T1000 (cell line): ENCODE data around the gene PFKFB1.
A peak's percentile ranks its signal among the peaks of the same experiment; 100 is the strongest.

ENCODE experiments used
- DNase-seq: peaks from one replicate; lab custom pipeline; 2025; ENCODE audit warnings: mixed read lengths; lab: John Stamatoyannopoulos, UW

Gene PFKFB1

DNA sequence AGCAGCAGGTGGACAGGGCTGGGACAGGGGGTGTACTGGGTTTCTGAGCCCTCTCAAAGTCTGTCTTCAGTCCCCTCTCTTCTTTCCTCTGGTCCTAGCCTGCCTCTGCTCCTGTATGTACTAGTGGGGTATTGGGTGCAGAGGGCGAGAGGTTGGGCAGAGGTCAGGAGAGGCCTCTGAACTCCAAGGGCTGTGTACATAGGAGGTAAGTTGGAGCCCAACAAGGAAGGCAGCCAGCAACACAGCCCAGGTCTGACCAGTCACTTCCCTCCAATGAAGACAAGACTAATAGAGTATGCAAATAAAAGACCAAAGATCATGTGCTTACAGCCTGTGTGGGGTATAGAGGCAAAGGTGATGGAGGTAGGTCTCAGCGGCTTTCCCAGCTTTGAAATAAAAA lies at the start of gene PFKFB1:
TSS of gene PFKFB1 (minus strand) at position 90 of the 400 bp plus-strand sequence. CDS start 181 bp downstream, outside the sequence.
- DNase-seq: no peak

DNA sequence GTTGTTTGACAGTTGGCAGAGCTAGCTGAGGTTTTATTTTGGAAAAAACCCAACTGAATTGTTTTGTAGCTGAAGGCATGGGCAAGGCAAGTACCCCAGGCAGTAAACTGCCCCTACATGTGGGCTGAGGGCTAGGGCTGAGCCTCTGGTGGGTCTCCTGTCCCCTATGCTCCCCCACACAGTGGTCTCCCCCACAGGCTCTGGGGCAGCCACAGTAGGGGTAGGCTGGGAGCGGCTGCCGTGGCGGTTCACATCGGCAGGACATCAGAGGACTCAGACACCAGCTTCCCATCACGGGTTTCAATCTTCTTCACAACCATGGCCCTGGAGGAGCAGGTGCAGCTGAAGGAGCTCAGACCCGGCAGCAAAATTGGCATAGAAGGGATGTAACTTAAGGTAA lies 47.5 kb upstream of the PFKFB1 start:
- no peak for DNase-seq

DNA sequence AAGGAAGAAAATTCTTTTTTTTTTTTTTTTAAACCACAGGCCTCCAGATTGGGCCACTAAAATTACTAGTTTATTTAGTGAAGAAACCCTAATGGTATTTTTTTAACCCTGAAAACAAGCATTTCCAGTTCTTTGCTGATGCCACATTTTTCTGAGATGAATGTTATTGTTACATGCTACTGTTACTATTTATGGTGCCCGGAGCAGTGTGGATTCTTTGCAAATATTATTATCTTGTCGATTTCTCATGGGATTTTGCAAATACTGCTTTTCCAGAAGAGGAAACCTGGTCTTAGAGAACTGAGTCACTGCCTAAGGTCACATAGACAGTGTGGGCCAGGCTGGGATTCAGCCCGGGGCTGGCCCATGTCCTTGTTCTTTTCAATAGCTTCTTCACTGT lies 45.5 kb upstream of the PFKFB1 start:
- DNase-seq: no peak

DNA sequence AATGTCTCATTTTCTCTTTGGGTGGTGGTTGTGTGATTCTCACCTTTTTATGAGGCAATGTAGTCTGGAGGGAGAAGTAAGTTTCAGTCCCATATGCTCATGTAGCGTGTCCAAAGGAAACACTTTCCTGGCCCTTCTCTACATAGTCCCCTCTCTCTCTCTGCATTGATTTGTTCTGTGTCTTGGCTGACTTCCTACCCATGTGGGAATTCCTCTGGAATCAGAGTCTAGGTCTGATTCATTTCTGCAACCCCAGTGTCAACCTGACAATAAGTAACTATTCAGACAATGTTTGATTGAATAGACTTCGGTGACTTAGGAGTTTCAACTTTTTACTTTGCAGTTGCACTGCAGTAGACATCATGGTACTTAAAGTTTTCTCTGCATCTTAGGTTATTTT lies 39.4 kb upstream of the PFKFB1 start:
- DNase-seq: no peak

DNA sequence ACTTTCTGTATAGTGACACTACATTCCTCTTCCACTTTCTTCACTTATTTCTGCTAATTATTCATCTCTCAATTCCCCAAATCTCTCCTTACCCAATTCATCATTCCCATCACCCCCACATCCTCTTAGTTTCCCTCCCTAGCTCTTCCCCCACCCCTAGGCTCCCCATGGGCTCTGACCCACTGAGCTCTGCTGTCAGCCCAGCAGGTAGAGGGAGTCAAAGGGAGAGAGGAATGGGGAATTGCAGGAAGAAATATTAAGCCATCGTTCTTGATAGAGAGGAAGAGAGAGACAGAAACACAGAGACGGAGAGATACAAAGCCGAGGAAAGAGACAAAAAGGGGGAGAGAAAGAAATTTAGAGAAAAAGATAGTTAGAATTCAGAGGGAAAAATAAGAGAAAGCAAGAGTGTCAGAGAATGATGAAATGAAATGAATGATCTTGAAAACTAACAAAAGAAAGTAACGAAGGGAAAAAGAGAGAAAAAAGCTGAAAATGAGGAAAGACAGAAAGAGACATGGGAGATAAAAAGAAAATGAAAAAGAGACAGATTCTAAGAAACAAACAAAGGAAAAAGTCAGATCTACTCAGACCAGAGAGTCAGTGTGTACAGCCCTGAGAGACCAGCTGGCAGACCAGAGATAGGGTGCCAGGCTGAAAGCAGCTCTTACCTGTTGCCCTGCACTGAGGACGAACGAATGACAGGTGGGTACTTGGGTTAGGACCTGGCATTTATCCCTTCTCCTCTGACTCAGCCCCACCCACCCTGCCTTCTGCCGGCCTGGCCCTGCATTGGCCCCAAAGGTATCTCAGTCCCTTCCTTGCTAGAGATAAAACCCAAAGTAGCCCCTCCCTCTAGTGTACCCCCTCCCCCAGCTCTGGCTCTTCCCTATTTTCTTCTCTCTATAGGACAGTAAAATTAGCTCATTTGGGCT lies 36.5 kb upstream of the PFKFB1 start, which contains the start of gene ALAS2:
TSS of gene ALAS2 (minus strand) at position 707 of the 935 bp plus-strand sequence. CDS start 4,977 bp downstream, outside the sequence.
- no peak for DNase-seq

DNA sequence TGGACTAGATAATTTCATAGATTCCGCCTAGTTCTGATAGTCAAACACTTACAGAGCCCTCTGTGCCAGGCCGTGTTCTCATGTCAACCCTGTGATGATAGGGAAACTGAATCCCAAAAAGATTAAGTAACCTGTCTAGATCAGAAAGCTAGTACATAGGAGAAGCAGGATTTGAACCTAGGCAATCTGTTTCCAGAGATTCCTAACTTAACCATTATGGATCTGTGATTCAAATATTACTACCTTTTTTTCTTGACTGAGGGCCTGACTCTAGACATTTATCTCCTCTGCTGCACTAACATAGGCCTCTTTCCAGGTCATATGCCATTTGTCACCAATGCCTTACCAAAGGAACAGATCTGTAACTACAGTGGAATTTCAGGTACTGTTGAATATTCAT lies 35.3 kb upstream of the PFKFB1 start:
- DNase-seq: no peak

DNA sequence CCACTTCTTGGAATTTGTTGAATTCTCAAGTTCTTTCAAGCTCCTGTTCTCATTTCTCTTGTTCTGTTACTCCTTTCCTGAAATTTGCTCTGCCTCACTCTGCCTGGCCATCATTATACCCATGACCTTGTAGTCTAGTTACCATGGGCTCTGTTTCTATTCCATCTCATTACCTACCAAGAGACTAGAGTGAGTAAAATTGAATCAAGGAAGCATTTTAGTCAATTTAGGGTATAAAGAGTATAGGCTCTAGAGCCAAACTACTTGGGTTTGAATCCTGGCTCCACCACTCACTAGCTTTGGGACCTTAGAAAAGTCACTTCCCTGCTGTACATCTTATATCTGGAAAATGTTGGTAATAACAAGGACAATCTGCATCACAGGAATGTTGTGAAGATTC lies 34.6 kb upstream of the PFKFB1 start:
- DNase-seq: no peak

DNA sequence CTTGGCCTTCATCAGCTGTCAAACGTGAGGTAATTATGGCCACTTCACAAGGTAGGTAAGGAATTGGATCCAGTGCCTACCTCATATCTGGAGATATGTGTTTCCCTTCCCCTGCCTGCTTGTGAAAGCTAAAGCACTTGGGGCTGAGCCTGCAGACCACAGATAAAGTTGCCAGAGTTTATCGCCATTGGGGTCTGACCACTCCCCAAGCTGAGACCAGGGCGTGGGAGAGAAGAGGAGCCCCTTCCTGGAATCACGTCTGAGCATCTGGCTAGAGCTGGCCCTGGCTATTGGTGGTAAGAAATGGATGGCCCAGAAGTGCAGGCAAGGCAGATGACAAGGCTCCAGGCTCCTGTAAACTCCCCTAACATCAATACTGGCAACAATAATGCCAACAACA lies 34.1 kb upstream of the PFKFB1 start:
- no peak for DNase-seq

DNA sequence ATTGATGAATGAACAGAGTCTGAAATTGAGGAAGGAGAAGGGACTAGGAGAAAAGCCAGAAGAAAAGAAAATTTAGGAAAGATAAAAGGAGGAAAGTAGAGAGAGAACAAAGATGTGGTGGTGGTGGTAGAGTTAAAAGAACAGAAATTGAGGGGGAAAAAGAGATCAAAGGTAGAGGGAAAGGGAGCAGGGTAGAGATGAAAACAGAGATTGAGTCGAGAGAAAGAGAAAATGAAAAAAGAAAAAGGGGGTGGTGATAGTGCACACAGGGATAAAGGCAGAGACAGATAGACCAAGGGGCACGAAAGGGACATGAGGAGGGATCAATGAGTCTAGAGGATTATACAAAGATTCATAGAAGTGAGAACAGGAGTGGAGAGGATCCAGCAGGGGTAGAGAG lies 32.9 kb upstream of the PFKFB1 start:
- DNase-seq: no peak

DNA sequence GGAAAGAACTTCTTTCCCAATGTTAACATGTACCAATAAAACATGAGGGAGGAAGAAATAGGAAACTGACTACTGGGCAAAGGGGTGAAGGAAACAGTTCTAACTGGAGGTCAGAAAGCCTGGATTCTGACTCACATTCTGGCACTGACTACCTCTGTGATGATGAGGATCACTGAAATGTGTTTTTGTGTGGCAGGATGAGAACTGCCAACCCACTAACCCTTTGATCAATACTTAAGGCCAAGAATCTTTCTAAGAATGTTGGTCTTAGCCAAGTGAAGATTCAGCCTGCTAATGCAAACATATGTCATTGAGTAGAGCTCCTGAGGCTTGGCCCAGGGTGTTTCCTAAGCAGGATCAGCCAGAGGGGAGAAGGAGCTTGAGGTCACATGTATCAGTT lies 32.2 kb upstream of the PFKFB1 start:
- DNase-seq: no peak

DNA sequence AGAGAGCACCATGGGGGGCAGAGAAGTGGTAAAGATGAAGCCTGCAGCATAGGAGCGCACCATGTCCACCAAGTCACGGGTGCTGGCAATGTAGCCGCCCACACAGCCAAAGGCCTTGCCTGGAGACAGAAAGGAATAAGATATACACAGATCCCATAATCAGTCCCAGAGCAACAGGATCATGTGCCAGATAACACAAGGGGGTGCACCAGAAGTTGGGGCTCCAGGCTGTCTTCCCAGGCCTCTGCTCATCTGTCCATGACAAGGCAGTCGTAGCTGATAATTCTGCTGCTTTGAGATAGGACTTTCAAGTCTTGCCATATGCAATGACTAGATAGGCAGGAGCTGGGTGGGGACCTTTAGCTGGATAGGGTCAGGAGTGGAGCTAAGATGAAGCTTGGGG lies 20.9 kb upstream of the PFKFB1 start:
- no peak for DNase-seq

DNA sequence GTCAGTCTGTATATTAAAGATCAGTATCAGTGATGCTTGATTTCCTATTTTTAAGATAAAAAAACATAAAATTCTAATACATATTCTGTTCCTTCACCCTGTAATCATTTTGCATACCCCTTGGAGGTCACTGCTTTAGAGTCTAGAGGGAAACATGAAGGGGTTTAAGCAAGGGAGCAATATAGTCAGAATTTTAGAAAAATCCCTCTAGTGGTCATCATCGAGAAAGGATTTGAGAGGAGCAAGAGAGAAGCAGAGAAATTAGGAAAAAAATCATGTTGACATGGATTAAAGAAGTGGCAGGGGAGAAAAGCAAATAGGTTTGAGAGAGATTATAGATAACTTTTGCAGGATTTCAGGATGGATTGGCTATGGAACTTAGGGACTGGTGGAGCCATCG lies 17.3 kb upstream of the PFKFB1 start:
- DNase-seq: no peak

DNA sequence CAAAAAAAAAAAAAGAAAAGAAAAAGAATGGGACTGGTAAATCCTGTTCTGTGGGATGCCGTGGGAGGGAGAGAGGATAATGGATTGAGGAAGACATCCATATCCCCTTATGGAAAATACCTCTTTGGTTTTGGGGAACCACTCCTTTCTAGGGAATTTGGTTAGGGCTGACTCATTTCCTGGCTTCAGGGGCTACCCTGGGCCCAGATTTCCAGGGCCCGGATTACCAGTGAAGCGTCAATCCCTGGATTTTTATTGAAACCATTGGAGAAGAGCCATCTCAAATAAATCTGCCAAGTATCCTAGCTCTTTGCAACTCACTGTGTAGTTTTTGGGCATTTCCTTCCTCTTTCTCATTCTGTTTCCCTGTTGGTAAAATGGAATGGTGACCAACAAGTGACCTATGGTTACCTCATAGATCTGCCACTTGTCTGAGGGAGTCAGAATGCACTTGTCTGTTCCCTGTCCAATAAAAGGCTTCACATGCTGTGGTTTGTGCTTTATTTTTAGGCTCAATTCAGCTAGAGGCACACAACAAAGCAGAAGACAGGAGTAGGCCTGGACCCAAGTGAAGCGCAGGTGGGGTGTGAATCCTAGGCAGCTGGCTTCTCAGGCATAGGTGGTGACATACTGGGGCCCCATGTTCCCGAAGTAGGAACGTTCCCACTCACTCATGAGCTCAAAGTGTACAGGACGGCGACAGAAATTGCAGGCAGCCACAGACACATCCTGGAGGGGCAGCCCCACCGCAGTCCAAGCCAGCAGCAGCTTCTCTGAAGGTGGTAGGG lies 14.8 kb upstream of the PFKFB1 start:
- no peak for DNase-seq

DNA sequence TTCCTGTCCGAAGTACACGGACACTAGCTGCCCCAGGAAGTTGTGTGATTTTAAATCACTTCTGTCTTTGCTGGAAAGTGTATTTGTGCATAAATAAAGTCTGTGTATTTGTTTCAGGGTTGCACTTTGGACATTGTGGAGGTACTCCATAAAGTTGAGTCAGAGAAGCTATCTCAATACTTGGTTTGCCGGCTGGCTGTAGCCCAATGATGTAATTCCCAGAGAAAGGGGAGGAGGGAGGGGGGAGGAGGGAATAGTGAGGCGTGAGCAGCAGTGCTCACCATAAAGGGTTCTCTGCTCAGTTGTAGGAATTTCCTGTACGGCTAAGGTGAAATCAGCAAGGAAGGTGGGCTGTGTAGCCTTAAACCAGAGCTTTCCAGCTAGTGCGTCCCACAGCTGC lies 13.7 kb upstream of the PFKFB1 start:
- no peak for DNase-seq

DNA sequence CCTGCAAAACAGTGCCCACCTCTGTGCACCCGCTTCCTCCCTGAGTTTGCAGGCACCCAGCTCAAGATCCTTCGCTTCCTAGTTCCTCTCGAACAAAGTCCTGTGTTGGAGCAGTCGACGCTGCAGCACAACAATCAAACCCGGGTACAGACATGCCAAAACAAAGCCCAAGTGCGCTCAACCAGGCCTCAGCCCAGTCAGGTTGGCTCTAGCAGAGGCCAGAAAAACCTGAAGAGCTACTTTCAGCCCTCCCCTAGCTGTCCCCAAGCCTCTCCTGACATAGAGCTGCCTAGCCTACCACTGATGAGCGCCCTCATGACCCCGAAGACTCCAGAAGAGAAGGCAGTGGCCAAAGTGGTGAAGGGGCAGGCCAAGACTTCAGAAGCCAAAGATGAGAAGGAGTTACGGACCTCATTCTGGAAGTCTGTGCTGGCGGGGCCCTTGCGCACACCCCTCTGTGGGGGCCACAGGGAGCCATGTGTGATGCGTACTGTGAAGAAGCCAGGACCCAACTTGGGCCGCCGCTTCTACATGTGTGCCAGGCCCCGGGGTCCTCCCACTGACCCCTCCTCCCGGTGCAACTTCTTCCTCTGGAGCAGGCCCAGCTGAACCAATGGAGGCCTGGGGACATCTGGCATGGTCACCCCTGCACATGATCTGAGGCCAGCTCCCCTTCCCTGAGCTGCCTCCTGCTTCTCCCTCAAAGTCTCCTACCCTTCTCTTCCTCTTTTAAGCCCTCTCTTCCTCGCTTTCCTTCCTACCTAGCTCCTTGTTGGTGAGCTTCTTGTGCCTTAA lies 13.0 kb upstream of the PFKFB1 start:
- DNase-seq: no peak

DNA sequence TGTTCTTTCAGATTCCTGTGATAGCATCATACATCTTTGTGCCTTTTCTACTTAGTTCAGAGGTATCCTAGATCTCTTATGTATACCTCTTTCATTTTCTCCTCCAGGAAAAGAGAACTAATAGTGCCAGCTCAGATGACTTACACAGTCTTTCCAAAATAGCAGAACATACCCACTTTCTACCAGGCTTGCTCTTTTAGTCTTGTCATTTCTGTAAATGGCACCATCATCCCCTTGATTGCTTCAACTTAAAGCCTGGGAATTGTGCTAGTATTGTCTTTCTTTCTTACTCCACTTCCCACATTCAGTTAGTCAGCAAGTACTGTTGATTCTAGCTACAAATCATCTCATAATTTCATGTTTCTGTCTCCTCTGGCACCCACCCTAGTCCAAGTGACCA lies 11.3 kb upstream of the PFKFB1 start:
- no peak for DNase-seq

DNA sequence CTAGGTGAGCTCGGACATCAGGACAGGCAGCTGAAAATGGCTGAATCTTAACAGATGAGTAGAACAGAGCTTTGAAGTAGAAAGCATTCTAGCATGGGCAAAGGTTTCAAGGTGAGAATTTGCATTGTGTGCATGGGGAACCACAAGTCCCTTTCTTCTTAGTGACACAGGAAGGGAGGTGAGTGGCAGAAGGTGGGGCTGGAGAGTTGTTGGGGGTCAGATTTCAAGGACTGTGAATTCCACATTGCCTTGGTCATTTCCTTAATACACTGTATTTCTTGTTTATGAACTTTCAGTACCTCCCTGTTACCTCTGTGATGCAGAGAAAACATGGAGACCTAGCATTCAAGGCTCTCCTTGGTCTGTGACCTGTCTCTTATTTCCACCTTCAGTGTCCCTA lies 10.2 kb upstream of the PFKFB1 start:
- no peak for DNase-seq

DNA sequence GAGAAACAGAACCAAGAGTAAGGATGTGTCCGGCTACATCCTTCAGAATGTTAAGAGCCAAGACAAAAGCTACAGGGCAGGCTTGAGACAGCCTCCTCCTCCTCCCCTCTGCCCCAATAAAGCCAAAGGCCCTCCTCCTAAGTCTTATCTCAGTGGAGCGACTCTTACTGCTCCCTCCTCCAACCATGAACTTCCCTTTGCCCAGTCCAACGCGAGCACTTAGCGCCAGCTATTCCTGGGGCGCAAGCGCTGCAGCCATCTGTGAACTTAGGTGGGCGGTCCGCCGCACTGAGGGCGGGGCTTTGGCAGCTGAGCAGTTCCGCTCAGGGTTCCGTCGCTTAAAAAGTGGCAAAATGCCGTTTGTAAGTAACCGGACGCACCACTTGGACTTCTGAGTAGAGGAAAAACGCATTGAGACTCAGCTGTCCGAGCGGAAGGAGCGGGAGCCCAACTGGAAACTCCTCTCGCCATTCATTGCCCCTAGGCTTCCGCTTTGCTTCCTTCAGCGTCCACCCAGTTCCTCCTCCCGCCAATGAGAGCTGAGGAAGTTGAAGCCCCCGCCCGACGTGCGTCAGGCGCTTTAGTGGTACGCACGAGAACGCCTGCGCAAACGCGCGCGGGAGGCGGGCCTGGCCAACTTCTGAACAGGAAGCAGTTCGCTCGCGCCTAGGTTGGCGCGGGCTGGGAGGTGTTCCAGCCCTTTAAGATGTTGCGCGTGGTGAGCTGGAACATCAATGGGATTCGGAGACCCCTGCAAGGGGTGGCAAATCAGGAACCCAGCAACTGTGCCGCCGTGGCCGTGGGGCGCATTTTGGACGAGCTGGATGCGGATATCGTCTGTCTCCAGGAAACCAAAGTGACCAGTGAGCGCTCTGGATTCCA lies 6.0 kb upstream of the PFKFB1 start, which contains the start of gene APEX2:
TSS of gene APEX2 (plus strand) at position 647 of the 882 bp plus-strand sequence. CDS start at position 707, 60 bp downstream.
- DNase-seq: peak; percentile 85

DNA sequence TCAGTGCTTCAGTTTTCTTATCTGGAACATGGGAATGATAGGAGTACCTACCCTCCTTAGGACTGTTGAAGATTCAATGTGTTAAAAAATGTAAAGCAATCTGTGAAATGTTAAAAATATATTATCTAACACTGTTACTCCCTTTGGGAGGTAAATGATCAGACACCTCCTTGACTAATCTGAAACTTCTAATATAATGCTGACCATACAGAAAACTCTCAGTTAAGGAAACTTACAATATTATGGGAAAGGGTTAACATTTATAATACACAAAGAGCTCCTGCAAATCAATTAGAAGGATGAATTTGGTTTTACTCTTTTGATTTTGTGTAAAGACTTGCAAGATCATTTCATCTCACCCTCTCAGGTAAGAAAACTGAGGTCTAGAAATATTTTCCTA lies 1.6 kb upstream of the PFKFB1 start:
- no peak for DNase-seq

DNA sequence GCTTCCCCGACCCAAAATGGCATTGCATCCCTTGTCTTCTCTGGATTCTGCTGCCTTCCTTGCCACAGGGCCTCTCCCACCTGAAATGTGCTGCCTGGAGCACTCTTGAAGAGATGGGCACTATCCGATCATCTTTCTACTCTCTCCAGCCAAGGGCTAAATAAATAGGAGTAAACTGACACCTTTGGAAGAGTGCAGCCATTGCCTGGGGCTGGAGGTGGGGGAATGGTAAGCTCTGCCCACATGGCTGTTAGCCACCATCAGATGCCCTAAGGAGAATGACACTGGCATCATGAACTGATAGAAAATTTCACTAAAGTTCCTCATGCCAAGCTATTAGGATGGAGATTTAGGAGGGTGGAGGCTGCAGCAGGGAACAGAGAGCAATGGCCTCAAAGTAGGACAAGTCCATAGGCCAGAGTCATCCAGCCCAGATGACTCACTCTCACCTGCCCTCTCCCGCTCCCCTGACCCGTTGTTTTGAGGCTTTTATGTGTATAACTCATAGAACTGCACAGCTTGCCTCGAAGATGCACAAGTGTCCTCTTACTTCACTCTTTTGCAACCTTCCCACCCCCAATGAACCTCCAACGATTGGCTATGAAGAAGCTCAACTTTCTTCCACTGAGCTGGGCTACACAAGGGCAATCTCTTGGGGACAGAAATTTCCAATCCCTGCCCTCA lies 822 bp upstream of the PFKFB1 start:
- no peak for DNase-seq
